Activated T-helper 9 cell treated with anti-CD3 and anti-CD28 coated beads, Interleukin-2, amount 50 U/mL, for 16 hours (primary cell): ENCODE results near the gene LHX1.

Source experiments
- DNase-seq: peaks from one replicate; pipeline ENCODE4 v3.0.0-alpha.2; 2020; ENCODE audit warnings: low read depth

Gene LHX1

DNA sequence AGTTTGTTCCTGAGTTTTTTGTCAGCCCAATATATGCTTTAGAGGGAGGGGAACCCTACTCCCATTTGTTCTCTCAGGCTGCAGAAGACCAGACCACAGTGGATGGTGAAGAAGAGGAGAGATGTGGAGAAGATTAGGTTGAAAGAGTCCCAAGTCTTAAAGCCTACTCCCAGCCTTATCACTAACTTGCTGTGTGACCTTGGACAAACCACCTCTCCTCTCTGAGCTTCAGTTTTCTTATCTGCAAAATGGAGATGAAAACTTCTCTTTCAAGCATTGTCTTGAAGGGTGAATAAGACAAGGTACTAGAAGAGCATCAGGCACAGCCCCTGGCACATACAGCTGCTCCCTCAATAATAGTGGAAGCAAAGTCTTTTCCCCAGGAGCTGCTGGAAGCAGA, 15.1 kb upstream of the LHX1 start:
- no peak for DNase-seq

- no peak for DNase-seq
These were observed 13.5 kb upstream of the LHX1 start for GRCh38 chr17:36923814-36924221.

DNA sequence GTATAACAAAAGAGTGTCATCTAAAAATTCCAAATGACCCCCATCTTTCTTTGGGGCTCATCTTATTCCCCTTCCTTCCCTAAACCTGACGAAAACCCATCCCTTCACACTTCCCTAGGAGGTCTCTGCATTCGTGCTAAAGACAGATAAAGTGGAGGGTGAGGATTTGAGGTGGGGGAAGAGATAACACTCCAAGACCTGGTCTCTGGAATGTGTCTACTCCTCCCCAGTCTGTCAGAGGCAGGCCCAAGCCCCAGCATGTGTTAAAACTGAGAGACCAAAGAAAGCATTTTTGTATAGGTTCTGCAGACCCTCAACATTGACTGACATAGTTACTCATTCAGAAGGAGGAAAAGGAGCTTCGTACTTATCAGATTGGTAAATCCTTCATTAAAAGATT, 11.0 kb upstream of the LHX1 start:
- DNase-seq = no peak

DNA sequence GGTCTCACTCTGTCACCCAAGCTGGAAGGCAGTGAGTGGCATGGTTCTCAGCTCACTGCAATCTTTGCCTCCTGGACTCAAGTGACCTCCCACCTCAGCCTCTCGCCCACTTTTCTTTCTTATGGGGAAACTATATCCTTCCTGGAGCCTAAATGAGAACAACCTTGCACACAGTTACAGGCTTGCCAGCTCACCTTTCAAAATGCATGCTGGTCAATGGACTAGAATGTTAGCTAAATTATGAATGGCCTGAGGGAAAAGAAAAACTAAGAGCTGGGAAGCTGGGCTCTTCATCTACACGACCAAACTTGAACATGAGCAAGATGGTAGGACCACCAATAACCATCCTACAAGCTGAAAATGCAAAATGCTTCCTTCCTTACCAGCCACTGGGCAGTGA, 10.6 kb upstream of the LHX1 start:
- no peak for DNase-seq

DNA sequence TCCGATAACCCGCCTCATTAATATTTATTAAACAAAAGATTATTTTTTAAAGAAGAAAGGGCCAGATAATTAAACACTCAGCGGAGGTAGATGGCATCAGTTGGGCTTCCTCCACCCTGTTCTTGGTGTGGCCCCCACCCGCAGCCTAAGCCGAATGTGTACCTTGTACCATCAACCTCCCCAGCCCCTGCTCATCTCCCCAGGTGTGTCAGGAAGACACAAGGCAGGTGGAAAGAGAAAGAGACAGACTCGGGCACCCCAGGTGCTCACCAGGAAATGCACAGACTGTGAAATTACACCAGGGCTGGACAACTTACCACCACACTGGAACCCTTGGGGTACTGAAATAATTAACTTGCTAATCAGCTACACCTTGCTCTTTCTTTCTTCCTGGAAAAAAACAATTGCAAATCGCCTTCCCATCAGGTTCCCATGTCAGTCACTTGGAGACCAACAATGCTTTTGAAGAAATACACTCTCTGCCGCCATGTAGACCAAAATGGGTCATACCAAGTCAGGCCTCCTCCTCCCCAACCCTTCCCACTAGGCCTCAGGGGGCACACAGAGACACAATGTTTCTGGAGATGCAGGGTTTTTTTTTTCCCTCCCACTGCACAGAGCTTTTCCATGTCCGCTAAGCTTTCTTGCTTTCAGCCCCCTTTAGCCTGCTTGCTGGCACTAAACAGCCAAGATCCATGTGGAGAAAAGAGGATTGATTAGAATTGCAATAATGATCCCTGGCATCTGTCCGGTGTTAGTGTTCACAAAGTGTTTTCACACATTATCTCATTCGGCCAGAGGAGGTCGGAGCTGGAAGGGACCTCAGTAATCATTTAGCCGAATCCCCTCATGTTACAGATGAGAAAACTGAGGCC, 8.6 kb upstream of the LHX1 start:
- no peak for DNase-seq

DNA sequence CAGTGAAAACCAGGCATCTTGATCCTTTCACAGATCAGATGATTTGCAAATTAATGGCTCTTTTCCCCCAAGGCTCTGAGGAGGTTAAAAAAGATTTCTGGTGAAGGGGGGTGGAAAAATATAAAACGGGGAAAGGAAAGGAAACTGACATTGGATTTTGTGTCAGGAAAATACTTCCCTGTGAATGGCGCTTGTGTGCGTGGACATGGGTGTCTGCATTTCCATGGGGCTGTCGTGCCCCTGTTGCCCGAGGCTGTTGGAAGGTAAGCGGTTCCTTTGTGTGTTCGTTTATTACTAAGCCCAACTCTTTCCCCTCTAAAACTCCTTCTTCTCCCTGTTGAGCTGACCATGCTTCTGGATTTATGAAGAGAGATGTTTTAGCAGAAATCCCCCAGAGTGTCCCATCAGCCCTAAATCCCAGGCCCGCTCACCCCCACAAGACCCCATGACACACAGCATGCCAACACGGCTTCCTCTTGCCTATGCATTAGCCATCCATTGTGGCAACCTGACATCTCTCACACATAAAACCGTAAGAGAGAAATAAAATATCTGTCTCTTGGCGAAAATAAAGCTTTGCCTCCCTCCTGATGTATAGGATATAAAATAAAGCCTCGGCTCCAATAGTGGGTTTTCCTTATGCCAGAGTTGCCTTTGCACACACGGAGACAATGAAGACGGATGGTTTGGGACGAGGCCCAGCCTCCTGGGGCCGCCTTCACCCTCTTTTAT, 7.3 kb upstream of the LHX1 start:
- no peak for DNase-seq

DNA sequence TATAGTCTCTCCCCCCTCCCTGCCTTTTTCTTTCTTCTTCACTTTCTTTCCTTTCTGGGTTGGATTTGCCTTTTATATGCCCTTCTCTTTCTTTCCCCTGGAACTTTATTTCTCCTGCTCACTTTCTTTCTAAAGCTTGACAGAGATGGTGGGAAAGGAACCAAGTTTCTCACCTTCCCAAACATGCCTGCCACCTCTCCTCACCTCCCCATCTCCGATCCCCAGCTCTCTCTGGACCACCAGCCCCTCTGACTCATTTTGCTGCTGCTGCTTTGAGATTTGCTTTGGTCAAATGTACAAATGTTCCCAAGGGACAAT, 6.7 kb upstream of the LHX1 start:
- DNase-seq = no peak

GRCh38 chr17:36931096-36931696, 6.1 kb upstream of the LHX1 start:
- DNase-seq = no peak

GRCh38 chr17:36931697-36932382, 5.4 kb upstream of the LHX1 start:
- DNase-seq = no peak

DNA sequence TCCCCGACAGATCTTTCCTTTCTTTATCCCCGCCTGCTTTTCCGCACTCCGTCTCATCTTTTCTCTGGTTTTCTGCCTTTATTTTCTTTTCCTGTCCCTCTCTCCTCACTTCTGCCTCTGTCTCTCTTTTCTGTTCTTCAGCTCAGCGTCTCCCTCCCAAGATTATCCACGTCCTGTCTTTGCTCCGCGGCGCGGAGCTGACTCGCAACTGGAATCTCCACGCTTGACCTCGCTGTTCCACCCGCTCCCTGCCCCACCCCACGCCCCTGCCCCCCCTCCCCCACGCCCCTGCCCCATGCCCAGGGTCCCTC, 4.9 kb upstream of the LHX1 start:
- no peak for DNase-seq

- DNase-seq = no peak
These were observed 4.4 kb upstream of the LHX1 start for GRCh38 chr17:36932694-36933511.

GRCh38 chr17:36933512-36934143, 3.6 kb upstream of the LHX1 start:
- no peak for DNase-seq

- no peak for DNase-seq
These were observed 3.1 kb upstream of the LHX1 start for GRCh38 chr17:36934144-36934691.

DNA sequence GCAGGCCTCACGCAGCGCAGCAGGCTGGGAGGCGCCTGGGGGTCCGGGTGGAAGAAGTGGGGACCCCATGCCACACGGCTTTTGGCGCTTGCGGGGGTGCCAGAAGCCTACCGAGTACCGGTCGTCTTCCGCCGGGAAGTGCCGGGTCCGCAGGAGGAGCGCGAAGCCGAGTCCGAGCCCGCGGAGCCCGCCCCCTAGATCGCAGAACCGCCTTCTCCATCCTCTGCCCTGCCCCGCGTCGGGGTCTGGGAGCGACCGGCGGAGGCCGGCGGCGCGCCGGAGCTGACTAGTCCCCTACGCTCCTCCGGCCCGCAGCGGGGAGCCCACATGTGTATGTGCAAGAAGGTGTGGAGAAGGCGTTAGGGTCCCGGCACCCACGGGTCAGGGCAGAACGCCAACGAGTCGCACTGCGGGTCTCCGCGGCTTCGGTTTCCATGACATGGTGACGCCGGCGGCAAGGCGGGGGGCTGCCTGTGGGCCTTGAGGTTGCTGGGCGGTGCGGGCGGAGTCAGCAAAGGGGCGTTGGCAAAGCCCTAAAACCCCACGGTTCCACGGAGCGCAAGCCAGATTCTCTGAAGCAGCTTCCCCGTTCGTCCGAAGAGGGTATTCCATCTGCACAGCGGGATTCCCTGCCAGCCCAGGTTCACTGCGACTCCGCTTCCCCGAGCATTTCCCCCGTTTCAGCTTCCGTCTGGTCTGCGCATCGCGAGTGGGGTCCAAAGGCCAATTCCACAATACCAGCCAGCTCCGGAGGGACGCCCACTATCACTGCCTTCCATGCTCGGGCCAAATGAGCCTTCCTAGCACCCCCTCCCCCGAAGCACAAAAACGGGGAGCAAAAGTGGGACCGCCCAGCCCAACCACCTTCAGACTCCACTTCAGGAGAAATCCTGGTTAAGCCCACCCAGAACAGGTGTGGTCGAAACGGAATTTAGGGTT, 2.3 kb upstream of the LHX1 start:
- no peak for DNase-seq

DNA sequence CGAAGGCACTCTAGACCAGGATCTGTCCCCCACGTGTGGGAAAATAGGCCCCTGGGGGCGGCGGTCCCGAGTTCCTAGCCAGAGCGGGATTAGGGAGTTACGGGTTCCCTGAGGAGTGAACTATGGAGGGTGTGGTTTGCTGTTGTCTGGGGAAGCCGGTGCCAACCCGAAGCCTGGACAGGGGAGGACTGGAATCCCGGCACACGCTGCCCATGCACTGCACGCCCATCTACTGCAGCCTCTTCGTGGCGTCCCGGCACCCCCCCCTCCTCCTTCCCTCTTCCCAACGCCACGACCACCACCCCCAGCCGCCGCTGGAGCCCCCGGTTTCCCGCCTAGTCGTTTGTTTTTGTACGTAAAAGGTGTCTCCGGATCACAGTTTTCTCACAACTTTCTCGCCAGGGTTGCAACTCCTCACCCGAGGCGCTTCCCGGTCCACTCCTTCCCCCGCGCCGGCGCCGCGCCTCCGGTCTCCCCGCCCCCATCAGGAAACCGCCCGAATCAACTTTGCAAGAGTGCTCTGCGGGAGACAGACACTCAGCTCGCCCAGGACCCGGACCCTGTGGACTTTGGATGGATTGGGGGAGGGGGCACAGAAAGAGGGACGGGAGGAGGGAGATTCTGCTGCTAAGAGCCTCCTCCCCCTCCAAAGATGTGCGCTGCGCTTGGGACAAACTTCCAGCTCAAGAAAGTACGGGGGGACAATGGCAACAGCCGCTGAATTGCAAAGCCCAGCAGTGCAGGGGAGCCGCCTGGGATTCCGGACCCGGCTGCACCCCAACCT, 1.4 kb upstream of the LHX1 start:
- no peak for DNase-seq

- DNase-seq = no peak
These were observed 747 bp upstream of the LHX1 start for GRCh38 chr17:36936455-36937000.

GRCh38 chr17:36937959-36938565, 787 bp downstream of the LHX1 start:
- DNase-seq = no peak

DNA sequence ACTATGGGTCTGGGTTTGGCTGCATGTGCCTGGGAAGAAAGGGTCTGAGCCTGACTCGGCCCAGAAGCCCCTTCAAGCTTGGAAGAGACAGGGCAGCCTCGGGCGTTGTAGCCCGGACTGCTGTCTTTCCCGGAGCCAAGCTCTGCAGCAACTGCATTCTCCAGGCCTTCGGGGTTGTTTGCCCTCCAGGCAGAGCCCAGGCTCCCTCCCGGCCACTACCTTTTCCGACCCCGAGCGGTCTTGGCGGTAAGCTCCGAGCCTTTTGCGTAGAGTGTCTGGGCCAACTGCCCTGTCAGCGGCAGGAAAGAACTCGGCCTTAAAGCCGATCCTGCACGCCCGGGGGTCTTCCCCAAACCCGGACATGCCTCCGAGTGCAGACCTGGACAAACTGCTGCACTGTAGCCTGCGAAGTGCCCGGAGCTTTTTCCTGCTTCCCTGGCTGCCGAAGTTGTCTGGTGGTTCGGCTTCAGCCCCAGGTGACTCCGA, 1.3 kb downstream of the LHX1 start:
- DNase-seq = no peak
